Activated T-cell treated with anti-CD3 and anti-CD28 coated beads for 4 hours (primary cell): ENCODE measurements around the gene PAK1.

Source experiments
- DNase-seq: peaks from one replicate; pipeline ENCODE4 v3.0.0-alpha.2; 2020

PAK1 gene

DNA sequence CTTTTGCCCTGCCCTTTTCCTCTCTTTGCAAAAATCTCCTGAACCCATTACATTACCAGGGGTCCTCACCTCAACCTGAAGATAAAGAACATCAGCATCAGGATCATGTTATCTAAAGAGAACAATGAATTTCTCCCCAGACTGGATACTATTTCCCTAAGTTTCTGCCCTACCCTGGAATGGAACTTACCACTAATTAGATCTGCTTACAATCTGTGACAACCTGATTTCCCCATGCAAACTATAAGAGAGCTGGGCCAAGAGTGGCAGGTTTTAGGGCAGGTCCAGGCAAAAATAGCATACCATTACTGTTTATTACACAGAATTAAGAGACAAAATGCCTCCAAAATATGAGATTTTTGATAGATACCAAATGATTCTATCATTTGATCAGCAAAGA, 114.4 kb downstream of the PAK1 start:
- no peak for DNase-seq

DNA sequence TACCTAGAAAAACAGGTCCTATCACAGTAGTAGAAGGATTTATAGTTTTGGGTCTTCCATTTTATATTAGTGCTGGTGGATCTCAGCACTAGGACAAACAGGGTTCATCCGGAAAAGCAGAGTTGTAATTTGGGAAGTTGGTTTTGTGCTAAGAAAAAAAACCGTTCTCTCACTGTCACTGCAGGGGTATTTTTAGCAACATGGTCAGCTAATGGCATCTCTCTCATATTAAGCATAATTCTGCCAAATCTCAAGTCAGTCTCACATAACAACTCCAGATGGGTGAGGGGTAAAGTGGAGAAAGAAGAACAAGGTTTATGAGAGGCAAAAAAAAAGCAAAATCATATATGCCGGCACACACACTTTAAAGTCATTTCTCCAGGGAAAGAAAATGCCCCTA, 120.8 kb downstream of the PAK1 start:
- DNase-seq: no peak

DNA sequence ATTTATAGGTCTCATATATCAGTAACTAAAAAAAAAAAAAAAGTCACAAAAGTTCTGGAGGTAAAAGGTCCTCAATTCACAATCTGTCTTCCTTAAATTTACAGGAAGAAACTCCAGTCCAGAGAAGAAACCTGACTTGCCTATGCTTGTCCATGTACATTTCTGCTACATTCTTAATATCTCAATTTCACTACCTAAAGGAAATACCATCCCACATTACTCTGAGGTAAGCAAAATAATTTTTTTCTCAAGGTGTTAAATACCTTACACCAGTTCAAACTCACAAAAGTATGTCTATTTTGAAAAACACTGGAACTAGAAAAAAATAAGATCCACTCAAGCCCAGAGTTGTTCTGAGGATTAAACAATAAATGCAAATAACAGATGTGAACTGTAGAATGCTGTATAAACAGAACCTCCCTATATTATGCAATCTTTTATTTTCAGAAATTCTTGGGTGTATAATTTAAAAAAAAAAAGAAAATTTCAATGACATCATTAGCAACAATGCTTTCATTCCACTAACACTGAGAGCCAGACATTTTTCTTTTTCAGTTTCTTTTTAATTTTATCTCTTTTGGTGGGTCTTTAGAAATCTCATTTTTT, 122.5 kb downstream of the PAK1 start:
- no peak for DNase-seq

DNA sequence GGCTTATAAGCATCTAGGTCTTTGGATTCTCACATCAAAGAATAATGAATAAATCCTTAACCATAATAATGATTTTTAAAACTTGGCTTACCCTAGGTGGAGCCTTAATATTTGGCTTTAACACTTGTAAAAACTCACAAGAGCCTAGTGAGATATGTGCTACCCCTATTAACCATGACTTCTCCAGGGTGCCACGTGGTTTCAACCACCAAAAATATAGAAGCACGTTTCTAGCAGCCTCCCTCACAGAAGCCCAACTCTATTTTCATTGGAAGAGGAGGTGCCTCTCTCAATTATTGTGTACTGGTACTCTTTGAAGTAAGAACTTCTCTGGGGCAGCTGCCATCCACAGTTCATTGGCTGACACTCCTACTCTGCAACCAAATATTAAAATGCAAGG, 125.9 kb downstream of the PAK1 start:
- DNase-seq: no peak

DNA sequence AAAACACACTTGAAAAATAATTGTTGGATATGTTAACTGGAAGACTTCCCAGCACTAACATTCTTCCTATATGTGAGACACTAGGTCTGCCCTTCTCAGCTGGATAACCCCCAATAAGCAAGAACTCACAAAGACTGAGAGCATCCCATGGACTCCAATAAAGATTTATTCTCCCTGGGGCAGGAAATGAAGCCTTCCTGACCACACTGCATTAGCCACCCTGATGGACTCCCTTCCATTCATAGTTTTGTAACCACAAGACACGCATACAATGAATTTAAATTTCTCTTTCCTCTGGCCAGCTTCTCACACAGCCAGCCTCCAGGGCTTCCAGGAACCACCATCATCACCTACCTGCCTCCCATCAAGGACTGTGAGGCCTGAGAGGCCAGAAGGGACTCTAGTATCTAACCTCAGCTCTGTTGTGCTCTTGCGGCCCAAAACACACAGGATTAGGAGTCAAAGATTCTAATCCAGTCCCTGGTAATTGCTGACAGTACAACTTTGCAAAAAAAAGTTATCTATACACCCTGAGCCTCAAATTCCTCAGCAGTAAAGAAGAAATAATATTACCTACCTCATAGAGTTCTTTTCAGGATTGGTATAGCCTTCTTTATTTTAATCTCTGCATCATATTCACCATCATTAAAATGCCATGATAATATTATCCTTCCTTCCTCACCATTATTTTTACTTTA, 126.8 kb downstream of the PAK1 start:
- no peak for DNase-seq

DNA sequence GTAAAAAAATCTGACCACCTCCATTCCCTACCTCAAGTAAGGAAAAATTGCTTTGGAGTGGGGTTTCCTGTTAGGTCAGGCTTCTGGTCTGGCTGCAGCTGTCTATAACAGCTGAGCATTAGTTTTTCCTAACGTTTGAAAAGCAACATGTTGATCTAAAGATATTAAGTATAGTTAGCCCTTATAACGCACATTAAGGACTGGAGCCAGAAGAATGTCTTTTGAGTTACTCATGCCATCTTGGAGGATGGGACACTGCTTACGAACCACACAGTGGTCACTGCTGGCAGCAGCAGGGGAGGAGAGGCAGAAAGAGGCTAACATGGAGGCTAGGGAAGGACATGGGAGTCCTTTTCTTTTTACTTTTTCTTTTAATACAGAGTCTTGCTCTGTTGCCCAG, 128.3 kb downstream of the PAK1 start:
- no peak for DNase-seq

DNA sequence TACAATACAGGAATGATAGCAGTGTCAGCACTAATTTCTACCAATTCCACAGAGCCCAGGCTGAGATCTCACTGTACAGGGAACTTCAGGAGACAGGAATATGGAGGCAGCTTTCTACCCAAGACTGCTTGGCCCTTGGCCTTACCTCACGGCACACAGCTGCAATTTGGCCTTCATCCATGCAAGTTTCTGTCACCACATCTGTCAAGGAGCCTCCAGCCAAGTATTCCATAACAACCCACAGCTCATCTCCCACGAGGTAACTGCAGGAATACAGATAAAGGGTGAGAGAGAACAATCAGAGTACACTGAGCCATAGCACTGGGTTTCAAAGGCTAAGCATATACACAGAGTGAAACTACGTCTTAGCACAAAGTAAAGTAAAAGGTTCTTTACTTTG, 133.4 kb downstream of the PAK1 start:
- DNase-seq: no peak

DNA sequence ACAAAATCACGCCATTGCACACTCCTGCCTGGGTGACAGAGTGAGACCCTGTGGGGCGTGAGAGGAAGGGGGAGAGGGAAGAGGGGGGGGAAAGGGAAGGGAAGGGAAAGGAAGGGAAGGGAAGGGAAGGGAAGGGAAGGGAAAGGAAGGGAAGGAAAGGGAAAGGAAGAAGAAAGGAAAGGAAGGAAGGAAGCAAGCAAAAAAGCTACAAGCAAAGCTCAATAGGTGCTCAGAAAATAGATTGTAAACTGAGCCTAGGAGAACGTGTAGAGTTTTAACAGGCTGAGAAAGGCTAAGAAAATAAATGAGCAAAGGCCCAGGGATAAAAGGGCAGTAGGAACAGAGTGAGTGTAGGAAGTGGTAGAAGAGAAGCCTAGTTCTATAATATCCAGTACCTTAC, 141.6 kb downstream of the PAK1 start:
- no peak for DNase-seq

DNA sequence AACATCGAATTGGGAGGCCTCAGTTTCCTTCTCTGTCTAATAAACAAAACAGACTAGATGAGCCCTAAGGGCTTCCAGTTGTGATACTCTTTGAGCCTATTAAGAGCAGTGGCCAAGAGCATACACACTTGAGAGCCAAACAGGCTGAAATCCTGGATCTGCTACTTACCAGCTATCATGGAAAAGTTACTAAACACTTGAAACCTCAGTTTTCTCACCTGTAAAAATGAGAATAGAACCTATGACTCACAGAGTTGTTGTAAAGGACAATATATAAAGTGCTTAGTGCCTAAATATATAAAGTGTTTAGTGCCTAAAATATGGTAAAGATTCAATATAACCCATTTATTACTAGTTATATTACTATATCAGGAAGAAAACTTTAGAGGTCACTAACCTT, 148.7 kb downstream of the PAK1 start:
- DNase-seq: no peak

DNA sequence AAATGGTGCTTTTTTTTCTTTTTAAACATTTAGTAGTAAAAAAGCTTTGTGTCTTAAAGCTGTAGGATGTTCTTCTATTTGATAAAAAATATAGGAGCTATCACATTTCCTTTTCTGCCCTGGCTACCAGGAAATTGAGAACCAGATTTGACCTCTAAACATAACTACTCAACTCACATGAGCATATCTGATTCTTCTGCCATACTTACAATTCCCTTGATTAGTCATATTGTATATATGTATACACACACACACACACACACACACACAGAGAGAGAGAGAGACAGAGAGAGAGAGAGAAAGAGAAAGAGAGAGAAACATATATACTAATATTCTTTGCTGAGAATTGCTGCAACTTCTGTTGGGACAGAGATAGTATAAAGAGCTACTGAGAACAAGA, 149.4 kb downstream of the PAK1 start:
- DNase-seq: no peak

DNA sequence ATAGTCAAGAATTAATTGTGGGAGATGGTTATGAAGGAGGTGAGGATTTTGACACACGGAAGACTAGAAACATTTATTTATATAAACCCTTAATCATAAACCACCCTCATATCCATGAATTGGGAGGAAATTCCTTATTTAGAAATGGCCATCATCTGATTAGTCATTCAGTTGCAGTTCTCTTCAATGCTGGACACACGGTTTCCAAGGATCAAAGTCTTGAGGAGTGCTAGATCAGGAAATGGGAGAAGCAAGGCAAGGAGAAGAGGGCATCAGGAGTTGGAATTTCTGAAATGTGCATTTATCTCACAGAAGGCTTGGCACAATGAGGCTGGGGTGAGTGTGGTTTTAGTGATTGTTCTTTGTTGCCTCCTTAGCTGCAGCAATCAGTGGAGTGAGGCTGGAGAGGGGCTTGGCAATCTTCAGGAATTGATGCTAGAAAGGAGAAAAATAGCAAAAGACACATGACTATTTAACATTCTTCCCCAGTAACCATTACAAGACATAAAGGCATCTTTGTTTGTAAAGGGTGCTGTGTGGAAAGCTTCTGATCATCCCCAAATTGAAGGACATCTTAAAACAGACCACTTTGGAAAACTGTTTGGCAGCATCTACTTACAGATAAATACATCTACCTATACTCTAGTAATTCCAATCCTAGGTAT, 150.8 kb downstream of the PAK1 start:
- no peak for DNase-seq

DNA sequence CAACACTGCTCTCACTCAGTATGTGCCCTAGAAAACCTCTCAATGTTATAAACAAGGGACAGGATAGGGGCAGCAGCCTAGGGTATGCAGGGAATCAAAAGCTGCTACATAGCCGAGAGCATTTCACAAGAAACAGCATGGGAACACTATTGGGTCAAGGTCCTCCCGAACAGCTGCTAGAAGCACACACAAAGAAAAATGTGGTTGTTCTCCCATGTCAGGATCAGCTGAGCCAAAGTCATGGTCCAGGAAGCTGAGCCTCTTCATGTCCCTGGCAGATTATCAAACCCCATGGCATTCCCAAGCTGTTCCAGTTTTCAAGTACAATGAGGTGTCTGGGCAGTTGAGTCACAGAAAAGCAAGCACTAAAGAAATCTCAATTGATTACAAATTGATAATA, 151.4 kb downstream of the PAK1 start:
- DNase-seq: no peak

DNA sequence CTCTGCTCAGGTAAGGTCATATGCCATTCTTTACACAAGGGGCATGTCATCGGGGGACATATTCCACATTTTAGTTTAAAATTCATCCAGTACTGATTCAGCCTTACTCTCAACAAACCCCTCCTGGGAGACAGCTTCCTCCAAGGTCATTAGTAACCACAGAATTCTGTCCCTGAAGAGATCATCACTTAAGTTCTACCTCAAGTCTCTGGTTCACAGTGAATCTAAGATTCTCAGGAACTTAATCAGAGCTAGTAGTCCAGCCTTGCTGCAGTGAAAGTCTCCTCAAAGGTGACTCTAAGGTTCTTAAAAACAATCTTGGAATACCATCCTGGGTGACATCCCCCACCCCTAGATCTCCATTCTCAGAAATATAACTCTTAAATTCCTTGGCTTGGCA, 153.5 kb downstream of the PAK1 start:
- DNase-seq: no peak

DNA sequence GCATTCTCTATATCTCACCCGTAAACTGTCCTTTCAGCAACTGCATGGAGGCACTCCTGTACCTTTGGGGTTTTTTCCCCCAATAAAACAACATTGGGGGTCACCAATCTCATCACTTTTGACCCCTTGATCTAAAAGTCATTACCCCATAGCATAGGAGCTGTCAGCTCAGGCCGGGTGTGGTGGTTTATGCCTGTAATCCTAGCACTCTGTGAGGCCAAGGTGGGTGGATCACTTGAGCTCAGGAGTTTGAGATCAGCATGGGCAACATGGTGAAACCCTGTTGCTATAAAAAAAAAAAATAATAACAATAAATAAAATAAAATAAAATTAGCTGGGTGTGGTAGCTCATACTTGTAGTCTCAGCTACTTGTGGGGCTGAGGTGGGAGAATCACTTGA, 155.3 kb downstream of the PAK1 start:
- no peak for DNase-seq

DNA sequence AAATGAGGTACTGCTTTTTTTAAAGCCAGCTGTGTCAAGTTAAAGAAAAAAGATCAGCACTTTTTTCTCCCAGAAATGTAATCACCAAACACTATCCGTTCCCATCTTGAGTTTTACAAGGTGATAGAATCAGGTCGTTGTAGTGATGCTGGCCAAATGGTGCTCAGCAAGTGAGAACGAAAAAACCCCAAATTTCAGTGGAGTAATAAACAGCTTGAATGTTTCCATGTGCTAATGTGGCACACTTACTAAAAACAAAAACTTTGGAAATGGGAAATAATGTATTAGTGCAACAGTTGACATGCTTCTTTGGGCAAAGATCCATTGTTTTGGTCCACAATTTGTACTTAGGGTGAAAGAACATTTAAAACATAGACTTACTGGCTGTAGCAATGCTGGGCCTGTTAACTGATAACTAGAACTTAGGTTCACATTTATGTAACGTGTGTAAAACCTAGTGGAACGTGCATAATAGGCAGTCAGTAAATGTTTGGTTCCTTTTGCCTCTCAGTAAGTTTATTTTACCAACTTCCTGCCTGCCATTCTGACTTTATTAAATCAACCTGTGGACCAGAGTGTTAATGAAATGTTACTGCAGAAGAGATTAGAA, 157.1 kb downstream of the PAK1 start:
- DNase-seq: no peak

DNA sequence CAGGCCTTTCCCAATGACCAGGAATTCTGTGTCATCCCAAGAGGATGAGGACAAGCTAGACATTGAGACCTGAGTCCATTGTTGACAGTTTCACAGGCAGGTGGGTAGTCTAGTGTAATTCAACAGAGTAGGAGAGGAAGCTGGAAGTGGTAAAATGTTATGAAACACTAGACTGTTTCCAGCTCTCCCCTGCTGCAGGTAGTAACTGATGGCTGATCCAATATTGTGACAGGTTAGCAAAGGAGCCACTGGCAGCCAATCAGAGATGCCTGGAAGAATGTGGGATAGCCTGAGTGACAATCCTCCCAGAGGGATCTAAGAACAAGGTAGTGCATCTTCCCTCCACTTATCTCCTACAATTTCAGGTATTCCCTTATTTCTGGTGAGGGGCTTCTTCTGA, 161.8 kb downstream of the PAK1 start:
- no peak for DNase-seq

DNA sequence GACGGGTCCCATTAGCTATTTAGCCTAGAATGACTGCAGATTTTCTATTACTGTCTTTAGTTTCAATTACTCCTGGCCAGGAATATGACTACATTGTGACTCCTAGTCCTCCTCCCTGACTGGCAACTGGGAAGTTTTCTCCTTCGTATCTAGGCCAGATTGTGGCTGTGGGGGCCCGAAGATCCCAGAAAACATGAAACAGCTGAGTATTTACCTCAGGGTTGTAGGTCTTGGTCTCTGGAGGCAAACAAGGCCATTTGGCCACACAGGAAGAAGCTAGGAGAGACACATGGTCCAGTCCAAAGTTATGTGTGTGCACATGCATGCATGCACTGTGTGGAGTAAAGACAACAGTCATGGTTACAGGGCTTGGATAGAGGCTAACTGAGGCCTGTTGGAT, 162.2 kb downstream of the PAK1 start:
- no peak for DNase-seq

DNA sequence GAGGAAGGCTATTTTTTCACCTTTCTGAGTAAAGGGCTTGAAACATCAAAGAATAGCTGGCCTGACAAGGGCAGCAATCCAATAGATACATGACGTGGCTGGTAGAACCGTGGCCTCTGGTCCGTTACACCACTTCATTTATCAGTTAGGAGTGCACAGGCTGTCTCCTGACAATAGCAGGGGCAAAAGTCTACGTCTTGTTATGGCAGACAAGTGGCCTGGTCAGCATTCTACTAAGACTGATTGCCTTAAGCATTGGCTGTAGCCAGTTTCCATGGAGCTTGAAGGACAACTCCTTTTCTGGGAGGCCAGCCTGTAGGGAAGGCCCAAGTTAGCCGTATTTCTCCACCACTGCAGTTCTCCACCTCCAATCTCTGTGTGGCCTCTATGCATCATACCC, 163.2 kb downstream of the PAK1 start:
- no peak for DNase-seq

DNA sequence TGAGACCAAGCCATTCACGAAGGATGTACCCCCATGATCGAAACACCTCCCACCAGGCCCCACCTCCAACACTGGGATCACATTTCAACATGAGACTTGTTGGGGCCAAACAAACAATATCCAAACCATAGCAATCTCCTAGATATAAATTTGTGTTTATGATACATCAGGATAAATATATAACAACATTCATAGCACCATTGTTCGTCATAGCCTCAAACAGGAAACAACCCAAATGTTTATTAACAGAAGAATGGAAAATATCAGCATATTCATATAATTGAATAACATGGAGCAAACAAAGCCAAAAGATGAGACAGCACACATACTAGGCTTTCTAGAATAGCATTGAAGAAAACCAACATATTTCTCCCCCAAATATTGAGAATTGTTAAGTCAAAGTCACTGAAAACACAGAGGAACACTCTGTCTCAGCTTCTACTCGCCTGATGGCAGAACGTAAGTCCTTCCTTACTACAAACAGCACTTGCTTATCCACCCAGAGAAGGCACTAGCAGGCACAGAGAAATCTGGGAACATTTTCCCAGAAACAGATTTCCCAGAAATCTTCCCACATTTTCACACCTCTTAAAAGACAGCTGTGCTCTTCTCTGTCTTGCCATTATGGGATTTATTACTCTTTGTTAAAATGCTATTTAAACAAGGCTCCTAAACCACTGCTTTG, 164.4 kb downstream of the PAK1 start:
- DNase-seq: no peak

DNA sequence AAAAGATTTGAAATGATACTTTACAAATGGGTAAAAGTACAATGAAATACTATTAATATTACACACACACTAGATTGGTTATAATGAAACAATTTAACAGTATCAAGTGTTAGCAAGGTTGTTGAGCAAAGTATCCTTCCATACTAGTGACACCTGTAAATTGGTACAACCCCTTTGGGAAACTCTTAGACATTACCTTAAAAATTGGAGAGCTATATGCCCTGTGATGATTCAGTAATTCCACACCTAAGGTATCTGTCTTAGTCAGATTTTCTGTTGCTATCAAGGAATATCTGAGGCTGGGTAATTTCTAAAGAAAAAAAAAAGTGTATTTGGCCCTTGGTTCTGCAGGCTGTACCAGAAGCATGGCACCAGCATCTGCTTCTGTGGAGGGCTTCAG, 165.1 kb downstream of the PAK1 start:
- DNase-seq: no peak

DNA sequence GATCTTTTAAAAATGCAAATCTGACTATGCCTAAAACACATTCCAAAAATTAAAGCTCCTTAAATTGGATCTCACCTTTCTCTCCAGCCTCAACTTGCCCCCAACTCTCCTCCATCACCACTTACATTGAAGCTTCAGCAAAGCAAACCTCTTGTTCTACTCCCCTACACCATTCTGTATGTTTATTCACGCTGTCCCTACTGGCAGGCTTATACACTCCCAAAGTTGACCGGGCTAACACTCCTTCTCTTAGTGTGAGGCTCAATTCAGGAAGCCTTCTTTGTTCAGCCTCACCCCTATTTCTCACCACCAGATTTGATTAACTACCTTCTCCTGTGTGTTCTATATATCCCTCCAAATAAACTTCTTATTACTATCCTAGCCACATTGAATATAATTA, 170.6 kb downstream of the PAK1 start:
- DNase-seq: no peak

DNA sequence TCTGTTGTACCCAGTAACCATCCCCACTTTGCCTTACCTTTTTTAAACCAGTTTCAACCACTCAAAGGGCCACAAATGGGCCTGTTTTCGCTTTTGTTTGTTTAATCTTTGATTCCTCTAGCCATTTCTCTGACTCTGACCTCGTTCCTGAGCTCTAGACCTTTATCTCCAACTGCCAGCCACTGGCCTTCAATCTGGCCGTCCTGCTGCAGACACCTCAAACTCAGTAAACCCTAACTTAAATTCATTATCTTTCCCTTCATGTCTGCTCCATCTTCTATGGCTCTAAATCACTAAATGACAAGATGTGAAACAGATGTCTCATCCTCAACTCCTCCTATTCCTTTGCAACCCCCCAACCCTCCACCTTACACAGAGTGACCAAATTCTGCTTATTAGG, 171.1 kb downstream of the PAK1 start:
- no peak for DNase-seq

DNA sequence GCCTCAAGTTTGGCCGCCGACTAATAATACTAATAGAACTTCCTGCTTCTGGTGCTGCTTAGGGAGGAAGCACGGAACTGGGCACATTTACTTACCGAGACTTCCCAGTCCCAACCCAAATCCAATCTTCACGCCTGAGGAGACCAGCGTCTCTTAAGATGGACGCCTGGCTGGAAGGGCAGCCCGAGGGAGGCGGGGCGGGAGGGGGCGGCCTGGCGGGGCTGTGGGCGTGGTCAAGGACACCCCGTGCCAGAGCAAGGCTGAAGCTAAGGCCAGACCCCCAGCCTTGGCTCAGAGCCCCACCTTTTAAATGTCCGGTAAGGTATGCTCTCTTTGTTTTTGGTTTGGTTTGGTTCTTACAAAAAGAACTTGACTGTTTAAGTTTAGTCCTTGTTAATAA, 172.4 kb downstream of the PAK1 start, which contains the start of gene GDPD4:
GDPD4 (minus strand) TSS at position 177 of the 400 bp plus-strand sequence. CDS start 16,549 bp downstream, outside the sequence.
- no peak for DNase-seq

DNA sequence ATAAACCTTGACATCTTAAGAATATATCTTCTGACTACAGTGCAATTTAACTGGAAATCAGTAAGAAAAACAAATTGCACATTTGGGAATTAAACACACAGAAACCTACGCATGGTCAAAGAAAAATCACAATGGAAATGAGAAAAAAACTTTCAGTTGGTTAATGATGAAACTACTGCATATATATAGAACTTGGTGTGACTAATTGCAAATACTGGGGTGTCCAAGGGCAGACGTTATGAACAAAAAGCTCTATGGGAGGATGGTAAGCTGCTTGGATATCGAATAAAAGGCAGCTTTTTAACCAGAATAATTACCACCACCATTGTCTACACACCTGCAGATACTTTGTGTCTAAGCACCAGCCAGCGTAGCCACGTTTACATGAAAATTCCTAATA, 173.2 kb downstream of the PAK1 start:
- DNase-seq: no peak
